Kidney (tissue), 14 donors: ENCODE data around the gene AIMP1. TPM values are rescaled to one million over a fixed set of nuclear protein-coding genes. Genes with fewer than 3 reads are reported as not detected.

Experiments
- DNase-seq, 5 donors: peaks; one replicate each; pipeline ENCODE4 v3.0.0-alpha.2; 2013 to 2020
- FAIRE-seq: peaks from 2 replicates; lab custom pipeline; 2012; peaks lifted over from hg19 to GRCh38; lab: Jason Lieb, UNC
- H3K27ac ChIP-seq, 2 donors: one replicate each; pipeline ENCODE4 v1.7.0; 2013; ENCODE audit warnings: low read depth in 2 of 2, low read length in 2 of 2, inconsistent platforms in 1 of 2
- H3K27me3 ChIP-seq: one replicate; pipeline ENCODE4 v1.7.1; 2013; ENCODE audit warnings: low read length, inconsistent platforms; ENCODE audit not compliant: control insufficient read depth, insufficient read depth
- H3K36me3 ChIP-seq, 3 donors: one replicate each; pipeline versions ENCODE4 v1.7.0 to v1.7.1; 2013; ENCODE audit warnings: low read length in 3 of 3, control low read depth in 1 of 3, inconsistent platforms in 1 of 3; ENCODE audit not compliant: insufficient read depth in 3 of 3, control insufficient read depth in 2 of 3
- H3K4me1 ChIP-seq, 3 donors: one replicate each; pipeline versions ENCODE4 v1.7.0 to v1.7.1; 2013; ENCODE audit warnings: low read length in 3 of 3, inconsistent platforms in 1 of 3, low read depth in 1 of 3; ENCODE audit not compliant: control insufficient read depth in 2 of 3, insufficient read depth in 2 of 3
- H3K4me3 ChIP-seq, 3 donors: one replicate each; pipeline versions ENCODE4 v1.7.0 to v1.8.1; 2013; ENCODE audit warnings: low read length in 3 of 3, control low read depth in 1 of 3, inconsistent platforms in 1 of 3
- H3K9ac ChIP-seq, 3 donors: one replicate each; pipeline versions ENCODE4 v1.7.0 to v1.7.1; 2013; ENCODE audit warnings: low read length in 3 of 3, control low read depth in 1 of 3, inconsistent platforms in 1 of 3
- H3K9me3 ChIP-seq, 3 donors: one replicate each; pipeline versions ENCODE4 v1.7.0 to v1.7.1; 2013; ENCODE audit warnings: low read length in 3 of 3, control low read depth in 1 of 3, inconsistent platforms in 1 of 3; ENCODE audit not compliant: control insufficient read depth in 2 of 3, insufficient read depth in 1 of 3
- CTCF ChIP-seq: IDR thresholded peaks from 3 replicates; pipeline ENCODE4 v1.5.1; 2012; ENCODE audit warnings: mild to moderate bottlenecking, moderate library complexity, borderline replicate concordance; ENCODE audit not compliant: insufficient read depth; ENCODE audit errors: extremely low read depth
- intact Hi-C: fragments of 100-400 bp; cut with DNase I; formaldehyde crosslinking; loops from one replicate; pipeline ENCODE4 v1.11.1; 2022
- polyA plus RNA-seq: library from polyadenylated mRNA; stranded (reverse); fragments of 350-450 nt; fragmentation: Illumina TruSeq; extraction: RNeasy Lipid Tissue Mini Kit (QIAGEN cat#74804); gene quantifications from one replicate; pipeline ENCODE4 v1.2.3, GENCODE V29; 2014; ENCODE audit warnings: low read depth, low replicate concordance; ENCODE audit not compliant: insufficient read depth
- total RNA-seq: library from RNA; stranded (reverse); fragmentation: NEBNext Ultra II Directional; extraction: Animal tissue kit (Norgen Biotek cat#: 25700); gene quantifications from one replicate; pipeline ENCODE4 v1.2.1, GENCODE V29; 2021
- donor health status: control.
- donor health status: control.
- donor health status: control.
- donor health status: control.
- donor health status: control.
- donor health status: DM: yes; HTN: yes; CAD: no.
- donor health status: Normal renal cell carcinoma (clear cell type).

The AIMP1 gene
- total and polyA plus RNA-seq, 2 donors from 2014 or later: 43.3 to 47.1 TPM

- FAIRE-seq (no peak), DNase-seq (no peak)
- H3K4me3 ChIP-seq: no peak overlapping the region
- no peaks in the 10 kb centered on the region for H3K27me3 ChIP-seq
- no peak overlapping the region for H3K9ac ChIP-seq
- H3K9me3 ChIP-seq: no peaks in the 10 kb centered on the region
- H3K4me1 ChIP-seq: no peaks in the 10 kb centered on the region
- TF ChIP-seq CTCF: no peak
- no peaks in the 10 kb centered on the region for H3K36me3 ChIP-seq
- no peak overlapping the region for H3K27ac ChIP-seq
- intact Hi-C loops: no loop called here
These were observed 42.5 kb downstream of the AIMP1 start for GRCh38 chr4:106358899-106359298.

- Histone ChIP-seq H3K4me3 (no peak overlapping the region), H3K27ac (no peak overlapping the region), H3K27me3 (no peaks in the 10 kb centered on the region), H3K9ac (no peak overlapping the region), H3K9me3 (no peaks in the 10 kb centered on the region), H3K36me3 (no peaks in the 10 kb centered on the region), H3K4me1 (no peaks in the 10 kb centered on the region)
- DNase-seq: no peak
- intact Hi-C loops: no loop called here
- FAIRE-seq: no peak
- TF ChIP-seq CTCF: no peak
These were observed 45.9 kb downstream of the AIMP1 start for GRCh38 chr4:106362086-106362825.

- H3K4me1 ChIP-seq: no peaks in the 10 kb centered on the region
- intact Hi-C loops: no loop called here
- H3K36me3 ChIP-seq: no peaks in the 10 kb centered on the region
- no peaks in the 10 kb centered on the region for H3K27me3 ChIP-seq
- H3K27ac ChIP-seq: no peak overlapping the region
- DNase-seq (no peak), FAIRE-seq (no peak)
- no peak overlapping the region for H3K4me3 ChIP-seq
- no peak for TF ChIP-seq CTCF
- no peaks in the 10 kb centered on the region for H3K9me3 ChIP-seq
- H3K9ac ChIP-seq: no peak overlapping the region
These were observed 47.9 kb downstream of the AIMP1 start for GRCh38 chr4:106364282-106364681.
